NCI-H524 treated with DMSO at 0.1 percent for 48 hours (cell line): ENCODE results near the gene ESPN.
"Not testable (repeated sequence)": the region's sequence is repeated elsewhere in the genome, so short reads cannot be mapped to it uniquely, and the experiment has no call there.

Experiments
- DNase-seq: peaks from one replicate; lab custom pipeline; 2025; lab: John Stamatoyannopoulos, UW

ESPN gene

DNA sequence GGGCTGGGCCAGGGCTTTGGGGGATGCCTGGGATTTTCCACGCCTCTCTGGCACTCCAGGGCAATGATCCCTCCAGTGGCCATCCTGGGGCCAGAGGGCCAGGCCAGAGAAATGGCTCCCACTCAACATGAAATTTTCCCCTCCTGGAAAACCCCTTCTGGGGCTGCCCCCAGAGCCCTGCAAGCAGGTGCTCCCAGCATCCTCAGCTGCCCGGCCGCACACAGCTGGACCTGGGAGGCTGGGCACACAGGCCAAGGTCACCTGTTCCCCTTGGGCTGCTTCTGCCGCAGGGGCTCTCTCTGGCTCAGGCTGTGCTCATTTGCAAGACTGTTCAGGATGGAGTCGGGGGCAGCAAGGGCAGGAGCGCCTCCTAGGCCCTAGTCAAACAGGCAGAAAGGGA, 3.9 kb downstream of the ESPN start:
- DNase-seq: not testable (repeated sequence)

DNA sequence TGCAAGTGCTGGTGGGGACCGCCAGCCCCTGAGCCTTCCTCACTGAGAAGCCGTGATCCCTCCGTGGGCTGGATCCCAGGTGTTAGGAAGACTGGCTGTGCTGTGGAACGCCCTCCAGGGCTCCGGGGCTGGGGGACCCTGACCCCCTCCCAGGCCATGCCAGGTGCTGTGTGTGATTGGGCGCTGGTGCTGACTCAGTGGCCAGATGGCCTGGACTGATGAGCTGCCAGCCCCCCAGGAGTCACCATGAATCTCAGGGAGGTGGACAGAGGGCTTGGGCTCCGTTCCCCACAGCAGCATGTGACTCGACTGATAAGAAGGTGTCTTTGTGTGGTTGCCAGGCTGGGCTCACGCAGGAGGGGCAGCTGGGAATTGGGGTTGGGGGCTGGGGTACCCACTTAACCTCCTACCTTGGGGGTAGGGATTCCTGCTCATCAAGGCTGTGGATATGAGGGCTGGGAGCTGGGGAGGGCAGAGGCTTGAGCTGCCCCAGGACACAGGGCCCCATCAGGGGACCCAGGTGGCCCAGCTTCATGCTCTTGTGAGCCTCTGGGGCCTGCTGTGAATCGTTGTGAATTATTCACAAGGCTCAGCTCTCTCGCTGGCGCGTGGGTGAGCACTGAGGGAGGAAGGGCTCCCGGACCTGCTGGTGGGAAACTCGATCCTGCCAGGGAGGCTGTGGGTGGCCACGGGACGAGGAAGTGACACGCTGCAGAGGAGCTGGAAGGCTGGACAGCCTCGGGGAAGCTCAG, 5.3 kb downstream of the ESPN start:
- not testable (repeated sequence) for DNase-seq

DNA sequence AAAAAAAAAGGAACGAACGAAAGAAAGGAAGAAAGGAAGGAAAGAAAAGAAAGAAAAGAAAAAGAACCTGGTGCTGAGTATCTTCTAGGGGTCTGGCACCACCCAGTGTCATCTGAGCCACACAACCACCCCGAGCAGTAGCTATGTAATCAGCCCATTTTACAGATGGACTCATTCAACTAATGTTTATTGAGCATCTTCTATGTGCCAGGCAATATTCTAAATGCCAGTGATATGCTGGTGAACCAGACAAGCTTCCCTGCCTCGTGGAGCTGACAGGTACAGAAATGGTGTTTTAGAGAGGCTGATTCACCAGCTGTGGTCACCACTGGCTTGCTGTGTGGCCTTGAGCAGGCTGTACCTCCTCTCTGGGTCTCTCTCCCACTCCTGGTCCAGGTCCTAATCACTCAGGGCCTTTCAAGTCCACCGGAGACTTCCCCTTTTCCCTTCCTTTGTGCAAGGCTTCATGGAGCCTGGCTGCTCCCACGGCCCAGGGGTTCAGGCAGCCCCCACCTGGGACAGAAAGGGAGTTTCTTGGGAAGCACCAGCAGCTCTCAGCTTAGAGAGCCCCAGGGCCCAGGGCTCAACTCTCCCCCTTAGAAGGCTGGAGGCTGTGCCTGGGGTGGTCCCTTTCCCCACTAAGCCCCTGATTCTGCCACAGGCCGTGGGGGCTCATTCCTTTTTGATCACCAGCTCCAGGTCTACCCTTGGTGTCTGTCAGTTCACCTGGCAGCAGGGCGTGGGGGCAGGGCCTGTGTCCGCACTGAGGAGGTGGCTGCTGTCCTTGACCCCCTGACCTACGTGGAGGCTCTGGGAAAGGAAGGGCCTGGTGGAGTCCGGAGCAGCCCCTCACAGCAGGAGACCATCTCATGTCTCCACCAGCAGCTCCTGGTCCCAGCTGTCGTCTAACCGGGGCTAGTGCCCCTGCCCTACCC, 7.3 kb downstream of the ESPN start:
- not testable (repeated sequence) for DNase-seq

DNA sequence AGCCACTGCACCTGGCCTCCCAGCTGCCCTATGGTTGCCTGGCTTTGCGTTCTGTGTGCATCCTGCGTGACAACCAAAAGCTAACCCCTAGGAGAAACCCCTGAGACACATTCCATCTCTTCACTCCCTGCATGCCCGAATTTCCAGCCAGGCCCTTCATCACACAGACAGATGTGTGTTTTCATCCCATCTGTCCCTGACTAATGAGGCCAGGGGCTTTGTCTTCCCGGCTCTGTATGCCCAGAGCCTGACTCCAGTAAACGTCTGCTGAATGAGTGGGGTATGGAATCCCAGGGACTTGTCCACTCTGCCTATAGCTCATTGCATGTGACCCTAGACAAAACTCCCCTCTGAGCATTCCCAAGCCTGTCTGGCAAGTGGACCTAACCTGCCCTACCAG, 9.6 kb downstream of the ESPN start:
- peak; percentile 56 for DNase-seq

DNA sequence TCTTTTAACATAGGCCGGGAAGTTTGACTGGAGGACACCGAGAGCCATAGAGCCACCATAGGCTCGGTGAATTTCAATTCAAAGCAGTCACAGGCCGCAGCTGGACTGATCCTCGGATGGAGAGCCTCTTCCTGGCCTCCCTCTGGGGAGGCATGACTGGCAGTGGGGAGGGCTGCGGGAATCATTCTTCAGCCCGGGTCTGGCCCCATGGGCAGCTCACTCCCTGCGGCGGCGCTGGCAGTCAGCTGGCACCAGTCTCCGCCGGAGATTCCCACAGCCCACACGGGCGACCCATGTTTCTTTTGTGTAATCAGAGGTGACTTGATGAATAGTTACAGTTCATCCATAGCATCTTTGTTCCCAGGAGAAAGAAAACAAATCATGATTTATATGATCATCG, 10.6 kb downstream of the ESPN start:
- DNase-seq: no peak

DNA sequence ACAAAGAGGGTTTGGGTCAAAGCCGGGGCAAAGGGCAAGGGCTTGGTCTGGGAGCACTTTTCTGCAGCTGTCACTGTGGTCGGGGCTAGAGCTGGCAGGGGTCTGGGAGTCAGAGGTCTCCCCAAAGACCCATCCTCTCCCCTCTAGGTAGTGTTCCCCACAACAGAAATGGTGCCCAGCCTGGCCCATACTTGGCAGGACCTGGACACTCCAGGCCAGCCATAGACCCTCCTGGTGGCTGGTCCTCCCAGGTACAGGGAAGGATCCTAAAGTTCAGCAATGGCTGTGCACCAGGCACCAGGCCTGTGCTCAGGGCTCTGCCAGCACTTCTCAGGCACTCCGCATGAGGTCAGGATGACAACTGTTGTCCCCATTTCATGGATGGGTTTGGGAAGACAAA, 11.0 kb downstream of the ESPN start:
- DNase-seq: no peak

DNA sequence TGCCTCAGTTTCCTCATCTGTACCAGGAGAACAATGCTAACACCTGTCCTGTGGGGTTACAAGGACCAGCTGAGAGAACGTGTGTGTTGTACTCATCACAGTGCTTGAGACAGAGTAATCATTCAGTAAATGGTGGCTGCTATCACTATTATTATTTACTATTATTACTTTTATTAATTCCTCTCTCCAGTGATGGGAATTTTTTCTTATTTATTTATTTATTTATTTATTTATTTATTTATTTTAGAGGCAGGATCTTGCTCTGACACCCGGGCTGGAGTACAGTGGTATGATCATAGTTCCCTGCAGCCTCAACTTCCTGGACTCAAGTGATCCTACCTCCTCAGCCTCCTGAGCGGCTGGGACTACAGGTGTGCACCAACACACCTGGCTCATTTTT, 11.7 kb downstream of the ESPN start:
- not testable (repeated sequence) for DNase-seq

DNA sequence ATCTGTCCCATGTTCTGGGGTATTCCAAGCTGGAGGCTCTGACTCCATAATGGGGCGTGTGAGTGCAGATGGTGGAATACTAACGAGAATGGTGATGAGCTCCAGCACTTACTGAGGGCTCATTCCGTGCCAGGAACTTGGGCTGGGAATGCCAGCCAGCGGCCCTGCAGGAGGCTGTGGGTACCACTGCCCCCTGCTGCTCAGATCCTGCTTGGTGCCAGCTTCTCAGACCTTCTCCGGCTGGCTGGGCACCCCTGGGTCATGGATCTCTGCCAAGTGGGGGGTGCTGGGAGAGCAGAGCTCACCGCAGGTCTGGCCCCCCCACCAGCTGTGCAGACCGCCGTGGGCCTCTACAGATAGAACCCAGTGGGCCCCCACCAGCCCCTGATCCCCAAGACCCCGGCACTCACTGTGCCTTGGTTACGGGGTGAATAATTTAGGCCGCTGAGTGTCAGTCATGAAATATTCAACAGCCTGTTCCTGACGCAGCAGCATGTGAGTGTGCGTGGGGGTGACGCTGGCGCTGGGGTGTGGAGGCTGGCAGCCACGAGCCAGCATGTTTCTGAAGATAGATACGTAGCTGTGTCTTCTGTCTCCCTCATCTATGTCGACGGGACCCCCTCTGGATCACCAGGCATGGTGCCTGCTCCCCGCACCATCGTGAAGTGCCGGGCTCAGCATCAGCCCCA, 12.6 kb downstream of the ESPN start:
- not testable (repeated sequence) for DNase-seq

DNA sequence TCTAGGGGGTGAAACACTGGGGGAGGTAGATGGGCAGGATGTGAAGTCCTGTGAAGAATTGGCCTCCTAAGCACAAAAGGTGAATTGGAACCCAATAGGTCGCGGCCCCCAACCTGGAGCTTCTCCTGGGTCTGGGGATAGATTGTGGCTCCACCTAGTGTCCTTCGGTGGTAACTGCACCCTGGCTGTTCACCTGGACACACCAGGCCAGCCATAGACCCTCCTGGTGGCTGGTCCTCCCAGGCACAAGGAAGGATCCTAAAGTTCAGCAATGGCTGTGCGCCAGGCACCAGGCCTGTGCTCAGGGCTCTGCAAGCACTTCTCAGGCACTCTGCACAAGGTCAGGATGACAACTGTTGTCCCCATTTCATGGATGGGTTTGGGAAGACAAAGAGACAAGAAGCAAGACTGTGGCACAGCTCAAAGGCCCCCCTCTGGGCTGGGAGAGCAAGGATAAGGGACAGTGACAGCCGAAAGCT, 13.5 kb downstream of the ESPN start:
- DNase-seq: no peak

DNA sequence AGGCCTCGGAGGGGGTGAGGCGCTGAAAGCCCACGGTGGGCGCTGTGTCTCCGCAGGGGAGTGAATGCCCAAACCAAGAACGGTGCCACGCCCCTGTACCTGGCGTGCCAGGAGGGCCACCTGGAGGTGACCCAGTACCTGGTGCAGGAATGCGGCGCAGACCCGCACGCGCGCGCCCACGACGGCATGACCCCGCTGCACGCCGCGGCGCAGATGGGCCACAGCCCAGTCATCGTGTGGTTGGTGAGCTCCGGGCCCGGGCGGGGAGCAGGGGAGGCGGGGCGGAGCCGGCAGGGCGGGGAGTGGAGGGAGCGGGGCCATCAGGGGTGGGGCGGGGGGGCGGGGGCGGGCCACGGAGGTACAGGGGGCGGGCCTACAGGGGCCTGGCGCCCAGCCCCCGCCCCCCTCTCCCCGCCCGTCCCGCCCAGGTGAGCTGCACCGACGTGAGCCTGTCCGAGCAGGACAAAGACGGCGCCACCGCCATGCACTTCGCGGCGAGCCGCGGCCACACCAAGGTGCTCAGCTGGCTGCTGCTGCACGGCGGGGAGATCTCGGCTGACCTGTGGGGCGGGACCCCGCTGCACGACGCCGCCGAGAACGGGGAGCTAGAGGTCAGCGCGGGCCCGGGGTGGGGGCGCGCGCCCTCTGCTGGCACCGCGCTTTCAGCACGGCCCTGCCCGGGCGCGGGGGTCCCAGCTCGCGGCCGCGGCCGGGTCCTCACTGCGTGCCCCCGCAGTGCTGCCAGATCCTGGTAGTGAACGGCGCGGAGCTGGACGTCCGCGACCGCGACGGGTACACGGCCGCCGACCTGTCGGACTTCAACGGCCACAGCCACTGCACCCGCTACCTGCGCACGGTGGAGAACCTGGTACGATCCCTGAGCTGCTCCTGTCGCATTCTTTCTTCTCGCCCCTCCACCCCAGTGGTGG, 15.9 kb downstream of the ESPN start:
- DNase-seq: no peak

DNA sequence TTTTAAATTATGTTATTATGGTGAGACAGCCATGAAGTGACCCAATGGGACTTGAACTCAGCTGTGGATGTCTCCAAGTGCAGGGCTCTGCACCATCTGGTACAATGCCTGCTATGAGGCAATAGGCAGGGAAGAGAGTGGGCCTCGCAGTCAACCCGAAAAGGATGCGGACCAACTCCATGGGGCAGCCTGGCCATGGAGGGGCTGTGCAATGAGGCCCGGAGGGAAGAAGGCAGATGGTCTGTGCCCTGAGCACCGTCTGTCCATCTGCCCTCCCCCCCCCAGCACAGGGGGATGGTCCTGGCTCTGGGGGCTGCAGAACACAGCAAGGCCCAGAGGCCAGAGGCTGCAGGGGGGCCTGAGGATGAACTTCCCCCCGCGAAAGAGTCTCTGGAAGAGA, 17.0 kb downstream of the ESPN start:
- no peak for DNase-seq

DNA sequence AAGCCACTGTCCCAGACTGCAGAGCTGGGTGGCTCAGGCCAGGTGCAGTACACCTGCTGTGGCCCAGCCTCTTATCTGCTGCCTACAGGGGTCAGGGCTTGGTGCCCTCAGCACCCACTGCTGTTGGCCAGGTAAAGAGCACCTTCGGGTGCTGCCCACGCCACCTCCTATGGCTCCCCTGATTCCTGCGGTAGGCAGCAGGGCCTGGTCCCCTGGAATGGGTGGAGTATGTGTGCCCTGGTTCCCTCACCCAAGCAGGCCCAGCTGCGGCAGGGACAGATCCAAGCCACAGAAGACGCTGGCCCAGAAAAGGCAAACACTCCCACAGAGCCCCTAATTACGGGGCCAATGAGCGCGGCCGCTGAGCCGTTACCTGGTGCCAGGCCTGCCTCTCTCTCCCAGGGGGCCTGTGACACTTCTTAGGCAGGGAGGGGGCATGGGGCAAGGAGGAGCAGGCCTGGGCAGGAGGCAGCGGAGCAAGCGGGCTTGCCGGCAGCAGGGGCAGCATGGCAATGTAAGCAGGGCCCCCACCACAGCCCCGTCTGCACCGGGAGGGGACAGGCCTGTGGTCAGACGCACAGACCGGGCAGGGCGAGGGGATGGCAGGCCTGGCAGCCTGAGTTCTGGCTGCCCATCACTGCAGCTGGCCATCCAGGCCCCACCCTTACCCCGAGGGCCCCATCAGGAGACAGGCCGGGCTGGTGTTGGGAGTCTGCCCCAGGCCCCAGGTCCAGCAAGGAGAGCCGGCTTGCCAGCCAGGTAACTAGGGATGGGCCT, 19.0 kb downstream of the ESPN start:
- no peak for DNase-seq

DNA sequence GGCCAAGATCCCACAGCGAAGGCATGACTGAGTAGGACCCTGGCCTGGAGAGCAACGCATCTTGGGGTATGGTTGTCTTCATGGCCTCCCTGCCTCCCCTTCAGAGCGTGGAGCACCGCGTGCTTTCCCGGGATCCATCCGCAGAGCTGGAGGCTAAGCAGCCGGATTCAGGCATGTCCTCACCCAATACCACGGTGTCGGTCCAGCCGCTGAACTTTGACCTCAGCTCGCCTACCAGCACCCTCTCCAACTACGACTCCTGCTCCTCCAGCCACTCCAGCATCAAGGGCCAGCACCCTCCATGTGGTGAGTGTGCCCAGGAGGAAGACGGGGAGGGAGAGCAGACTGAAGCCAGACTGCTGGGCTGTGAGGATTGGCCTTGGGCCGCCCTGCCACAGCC, 19.8 kb downstream of the ESPN start:
- no peak for DNase-seq

DNA sequence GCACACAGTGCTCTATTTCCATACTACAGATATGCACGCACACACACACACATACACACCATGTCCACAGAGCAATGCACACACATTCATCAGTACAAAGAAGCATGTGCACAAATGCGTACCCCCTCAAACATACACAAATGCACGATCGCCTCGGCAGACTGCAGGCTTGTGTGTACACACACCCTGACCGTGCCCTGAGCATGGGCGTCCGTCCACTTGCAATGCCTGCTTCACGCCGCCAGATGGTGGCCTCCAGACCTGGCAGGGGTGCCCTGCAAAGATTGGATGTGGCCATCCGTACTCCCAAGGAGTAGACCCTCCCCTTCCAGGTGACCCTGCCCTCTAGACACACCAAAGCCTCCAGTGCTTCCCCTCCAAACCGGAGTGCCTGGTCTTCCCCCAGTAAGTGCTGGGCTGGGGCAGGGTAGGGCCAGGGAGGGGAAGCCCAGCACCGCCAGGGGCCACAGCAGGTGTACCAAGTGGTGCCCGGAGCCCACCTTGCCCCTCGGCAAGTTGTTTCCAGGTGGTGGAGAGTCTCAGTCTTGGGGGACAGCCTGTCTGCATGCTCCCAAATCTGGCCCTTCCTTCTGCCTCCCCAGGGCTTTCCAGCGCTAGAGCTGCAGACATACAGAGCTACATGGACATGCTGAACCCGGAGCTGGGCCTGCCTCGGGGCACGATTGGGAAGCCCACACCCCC, 20.6 kb downstream of the ESPN start:
- DNase-seq: no peak

DNA sequence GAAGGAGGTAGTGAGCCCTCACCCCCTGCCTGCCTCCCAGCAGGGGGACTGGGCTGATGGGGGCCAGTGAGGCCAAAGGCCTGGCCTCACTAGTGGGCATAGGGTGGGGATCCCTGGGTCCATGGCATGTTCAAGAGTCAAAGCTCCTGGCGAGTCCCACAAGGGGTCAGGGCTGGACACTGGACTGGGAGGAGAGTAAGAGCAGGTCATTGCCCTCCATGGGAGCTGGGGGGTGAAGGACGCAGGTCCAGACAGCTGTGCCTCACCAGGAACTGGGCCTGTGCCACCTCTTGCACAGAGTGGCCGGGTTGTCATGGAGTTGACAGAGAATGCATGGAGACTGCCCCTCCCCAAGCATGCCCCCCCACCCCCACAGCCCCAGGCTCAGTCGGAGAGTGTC, 21.4 kb downstream of the ESPN start:
- DNase-seq: not testable (repeated sequence)

DNA sequence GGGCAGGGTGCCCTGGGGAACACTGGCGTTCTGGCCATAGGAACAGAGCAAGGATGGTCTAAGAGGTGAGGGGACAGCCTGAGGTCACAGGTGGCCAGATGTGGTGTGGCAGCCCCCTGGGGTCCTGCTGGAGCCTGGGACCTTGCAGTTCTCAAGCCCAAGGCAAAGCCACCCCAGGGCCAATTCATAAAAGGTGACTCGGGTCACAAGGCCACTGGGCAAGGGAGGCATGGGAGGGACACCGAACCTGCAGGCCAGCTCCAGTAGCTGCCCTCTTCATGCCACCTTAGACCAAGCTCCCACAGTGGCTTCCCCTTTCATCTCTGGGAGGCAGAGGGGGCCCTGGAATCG, 22.1 kb downstream of the ESPN start:
- DNase-seq: no peak

DNA sequence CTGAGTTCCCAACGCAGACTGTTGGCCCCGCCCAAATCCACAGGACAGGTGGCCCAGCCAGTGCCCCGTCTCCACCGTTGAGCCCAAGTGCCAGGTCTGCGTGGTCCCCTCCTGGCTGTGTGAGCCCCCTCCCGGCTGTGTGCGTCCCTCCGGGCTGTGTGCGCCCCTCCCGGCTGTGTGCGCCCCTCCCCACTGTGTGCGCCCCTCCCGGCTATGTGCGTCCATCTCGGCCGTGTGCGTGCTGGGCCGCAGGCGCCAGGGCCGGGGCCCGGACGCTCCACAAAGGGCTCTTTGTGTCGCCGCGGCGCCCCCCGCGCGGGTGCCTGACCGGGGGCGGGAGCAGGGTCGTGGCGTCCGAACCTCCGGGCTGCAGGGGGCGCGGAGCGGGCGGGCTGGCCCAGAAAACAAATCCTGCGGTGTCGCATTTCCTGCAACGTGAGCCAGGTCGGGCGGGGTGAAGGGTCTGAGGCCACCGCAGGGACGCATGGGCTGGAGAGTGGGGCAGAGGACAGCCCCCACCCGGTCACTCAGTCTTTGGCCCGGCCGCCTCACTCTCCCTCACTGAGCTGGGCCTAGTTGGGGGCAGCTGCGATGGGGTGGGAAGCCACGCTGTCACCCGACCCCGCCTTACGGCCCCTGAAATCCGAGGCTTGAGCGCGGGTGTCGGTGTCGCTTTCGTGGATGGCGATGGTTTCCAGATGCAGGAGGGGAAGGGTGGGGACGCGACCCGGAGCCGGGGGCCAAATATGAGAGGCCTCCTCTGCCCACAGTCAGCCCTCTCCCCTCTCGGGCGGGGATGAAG, 22.6 kb downstream of the ESPN start:
- no peak for DNase-seq

DNA sequence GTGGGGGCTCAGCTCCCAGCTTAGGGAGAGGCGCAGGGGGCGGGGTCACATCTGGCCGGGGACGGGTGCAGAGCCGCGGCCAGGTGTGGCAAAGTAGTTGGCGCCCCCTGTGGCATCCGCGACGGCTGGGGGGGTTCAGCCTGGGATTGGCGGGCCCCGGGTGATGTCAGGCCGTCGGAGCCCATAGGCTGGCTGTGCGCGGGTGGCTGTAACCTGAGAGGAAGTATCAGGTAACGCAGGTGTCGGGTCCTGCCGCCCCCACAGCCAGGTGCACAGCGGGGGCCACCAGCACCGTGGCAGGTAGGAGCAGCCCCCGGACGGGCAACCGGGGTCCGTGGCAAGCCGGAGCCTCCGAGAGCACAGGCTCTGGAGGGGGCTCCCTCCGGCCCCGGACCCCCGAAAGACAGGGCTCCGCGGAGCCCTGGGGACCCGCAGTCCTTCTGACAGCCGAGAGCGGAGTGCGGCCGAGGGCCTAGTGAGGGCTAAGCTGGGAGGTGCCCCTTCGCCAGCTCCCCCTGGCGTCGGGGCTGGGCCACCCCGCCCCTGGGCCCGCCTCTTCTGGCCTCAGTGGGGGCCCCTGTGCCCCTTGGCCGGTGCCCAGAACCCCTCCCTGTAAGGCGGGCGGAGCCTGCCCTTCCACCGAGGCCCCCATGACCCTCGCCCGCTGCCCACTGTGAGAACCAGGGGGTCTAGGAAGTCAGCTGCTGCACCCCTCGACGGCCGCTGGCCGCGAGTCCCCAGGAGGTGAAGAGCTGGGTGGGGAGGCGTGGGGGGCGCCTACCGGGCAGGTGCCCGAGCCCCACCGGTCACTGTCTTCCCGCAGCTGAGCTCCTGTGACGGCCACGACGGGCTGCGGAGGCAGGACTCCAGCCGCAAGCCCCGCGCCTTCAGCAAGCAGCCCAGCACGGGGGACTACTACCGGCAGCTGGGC, 23.5 kb downstream of the ESPN start:
- DNase-seq: no peak
